Measurements from ENCODE around the gene MSMO1. TPM values are rescaled to one million over a fixed set of nuclear protein-coding genes. Genes with fewer than 3 reads are reported as not detected.

Gene MSMO1
- polyA plus RNA-seq, 1 donor from 2014 or later: 242 TPM

DNA sequence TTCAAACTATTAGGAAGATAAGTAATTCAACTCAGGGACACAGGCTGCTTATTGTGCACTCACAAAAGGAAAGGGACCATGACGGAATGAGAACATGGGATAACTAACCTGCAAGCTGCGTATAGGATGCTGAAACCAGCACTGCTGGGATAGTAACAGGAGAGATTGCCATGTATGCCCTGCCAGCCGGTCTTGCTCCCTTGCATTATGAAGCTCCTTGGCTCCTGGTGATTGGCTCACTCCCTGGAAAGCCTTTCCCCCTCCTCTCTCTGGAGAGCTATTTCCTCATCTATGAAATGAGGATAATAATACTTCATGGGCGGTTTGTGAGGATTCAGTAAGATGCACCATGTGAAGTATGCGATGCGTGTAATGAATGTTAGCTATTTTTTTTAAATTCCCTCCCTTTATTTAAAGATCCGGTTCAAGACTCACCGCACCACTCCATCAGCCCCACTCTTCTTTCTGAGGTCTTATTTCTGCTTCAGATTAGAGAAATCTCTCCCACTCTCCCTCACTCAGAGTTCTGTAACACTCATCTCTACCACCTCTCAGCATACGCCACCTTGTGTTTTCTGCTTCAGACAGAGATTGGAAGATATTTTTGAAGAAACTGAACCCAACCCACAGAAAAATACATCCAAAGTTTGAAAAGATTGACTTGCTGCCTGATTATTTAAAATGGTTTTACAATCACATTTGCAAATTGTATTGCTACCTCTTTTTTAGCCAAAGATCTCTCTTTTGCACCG is 18.4 kb downstream of the MSMO1 start:
- H2AFZ ChIP-seq (ENCODE audit: low read depth, low read length): no peak overlapping the region
- H3K79me2 ChIP-seq (replicated peaks; ENCODE audit: insufficient read depth, low read length): peaks cover 7% of the 10 kb centered on the region
- H3K27ac ChIP-seq (ENCODE audit: low read length): no peak overlapping the region
- H3K4me3 ChIP-seq (ENCODE audit: low read length): no peak overlapping the region
- no peaks in the 10 kb centered on the region for H4K20me1 ChIP-seq (ENCODE audit: insufficient read depth)
- H3K4me2 ChIP-seq (ENCODE audit: low read length): no peak overlapping the region
- H3F3A ChIP-seq (ENCODE audit: insufficient read depth, low read length, poor library complexity, severe bottlenecking): peaks cover 4% of the 10 kb centered on the region
- no peaks in the 10 kb centered on the region for H3K27me3 ChIP-seq (ENCODE audit: insufficient read depth, low read depth, low read length)
- no peaks in the 10 kb centered on the region for H3K9me3 ChIP-seq (ENCODE audit: low read length)
- TF ChIP-seq TAF1 (IDR thresholded peaks at IDR 0.05; ENCODE audit: low read depth): no peak
- TF ChIP-seq, protein P1, sequence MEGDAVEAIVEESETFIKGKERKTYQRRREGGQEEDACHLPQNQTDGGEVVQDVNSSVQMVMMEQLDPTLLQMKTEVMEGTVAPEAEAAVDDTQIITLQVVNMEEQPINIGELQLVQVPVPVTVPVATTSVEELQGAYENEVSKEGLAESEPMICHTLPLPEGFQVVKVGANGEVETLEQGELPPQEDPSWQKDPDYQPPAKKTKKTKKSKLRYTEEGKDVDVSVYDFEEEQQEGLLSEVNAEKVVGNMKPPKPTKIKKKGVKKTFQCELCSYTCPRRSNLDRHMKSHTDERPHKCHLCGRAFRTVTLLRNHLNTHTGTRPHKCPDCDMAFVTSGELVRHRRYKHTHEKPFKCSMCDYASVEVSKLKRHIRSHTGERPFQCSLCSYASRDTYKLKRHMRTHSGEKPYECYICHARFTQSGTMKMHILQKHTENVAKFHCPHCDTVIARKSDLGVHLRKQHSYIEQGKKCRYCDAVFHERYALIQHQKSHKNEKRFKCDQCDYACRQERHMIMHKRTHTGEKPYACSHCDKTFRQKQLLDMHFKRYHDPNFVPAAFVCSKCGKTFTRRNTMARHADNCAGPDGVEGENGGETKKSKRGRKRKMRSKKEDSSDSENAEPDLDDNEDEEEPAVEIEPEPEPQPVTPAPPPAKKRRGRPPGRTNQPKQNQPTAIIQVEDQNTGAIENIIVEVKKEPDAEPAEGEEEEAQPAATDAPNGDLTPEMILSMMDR (IDR thresholded peaks at IDR 0.05; ENCODE audit: poor library complexity, severe bottlenecking): peak; percentile 11
- TF ChIP-seq SMC3 (conservative IDR thresholded peaks at IDR 0.05; ENCODE audit: poor library complexity): peak; percentile 15
- H3K9me2 ChIP-seq (ENCODE audit: insufficient read depth, low read length): no peaks in the 10 kb centered on the region
- peaks cover 3% of the 10 kb centered on the region for H3K36me3 ChIP-seq (ENCODE audit: insufficient read depth, low read length)
- no peak overlapping the region for H3K9ac ChIP-seq (ENCODE audit: low read length)

DNA sequence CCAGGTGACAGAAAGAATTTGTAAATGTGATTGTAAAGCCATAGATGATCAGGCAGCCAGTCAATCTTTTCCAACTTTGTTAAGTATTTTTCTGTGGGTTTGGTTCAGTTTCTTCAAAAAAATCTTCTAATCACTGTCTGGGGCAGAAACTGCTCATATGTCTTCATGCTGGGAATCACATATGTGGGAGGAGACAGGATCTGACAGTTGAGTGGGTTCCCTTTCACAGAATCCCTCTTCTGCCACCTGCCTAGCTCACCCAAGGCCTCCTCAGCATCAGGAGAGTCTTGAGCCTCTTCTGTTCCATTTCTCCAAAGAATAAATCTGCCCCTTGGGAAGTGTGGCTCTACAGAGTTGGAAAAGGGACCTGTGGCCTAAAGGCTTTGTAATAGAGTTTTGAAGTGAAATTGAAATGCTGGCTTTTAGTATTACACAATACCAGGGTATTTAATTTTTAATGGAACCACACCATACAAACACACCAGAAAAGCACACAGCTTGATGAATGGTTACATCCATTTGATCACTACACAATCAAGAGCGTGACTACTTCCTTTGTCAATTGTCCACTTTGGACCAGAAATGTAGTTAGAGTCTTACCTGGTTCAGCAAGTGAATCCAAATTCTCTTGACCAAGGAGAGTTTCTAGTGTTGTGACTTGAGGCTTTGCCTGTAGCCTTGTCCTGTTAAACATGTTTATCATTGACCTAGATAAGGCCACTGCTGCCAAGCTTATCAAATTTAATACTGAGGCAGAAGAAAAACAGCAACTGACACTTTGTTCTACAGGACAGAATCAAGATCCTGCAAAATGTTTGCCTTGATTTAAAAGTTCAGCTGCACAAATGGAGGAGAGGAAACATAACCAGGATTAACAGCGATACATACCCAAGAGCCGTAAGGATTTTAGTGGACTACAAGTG is 20.4 kb downstream of the MSMO1 start:
- Histone ChIP-seq H3F3A (ENCODE audit: insufficient read depth, low read length, poor library complexity, severe bottlenecking) (peaks cover 4% of the 10 kb centered on the region), H3K9me2 (ENCODE audit: insufficient read depth, low read length) (no peaks in the 10 kb centered on the region), H3K4me3 (ENCODE audit: low read length) (no peak overlapping the region), H3K9me3 (ENCODE audit: low read length) (no peaks in the 10 kb centered on the region), H3K27ac (ENCODE audit: low read length) (no peak overlapping the region), H2AFZ (ENCODE audit: low read depth, low read length) (no peak overlapping the region), H3K4me2 (ENCODE audit: low read length) (no peak overlapping the region), H4K20me1 (ENCODE audit: insufficient read depth) (no peaks in the 10 kb centered on the region), H3K9ac (ENCODE audit: low read length) (no peak overlapping the region), H3K27me3 (ENCODE audit: insufficient read depth, low read depth, low read length) (no peaks in the 10 kb centered on the region), H3K36me3 (ENCODE audit: insufficient read depth, low read length) (no peaks in the 10 kb centered on the region), H3K79me2 (replicated peaks; ENCODE audit: insufficient read depth, low read length) (no peaks in the 10 kb centered on the region)
- TF ChIP-seq SMC3 (conservative IDR thresholded peaks at IDR 0.05; ENCODE audit: poor library complexity) (no peak), EZH2 (IDR thresholded peaks at IDR 0.05; ENCODE audit: borderline replicate concordance, insufficient read depth, low read length, poor library complexity, severe bottlenecking) (no peak), POLR2AphosphoS5 (IDR thresholded peaks at IDR 0.05) (no peak), EP300 (conservative IDR thresholded peaks at IDR 0.05; ENCODE audit: poor library complexity, severe bottlenecking) (no peak), MXI1 (conservative IDR thresholded peaks at IDR 0.05; ENCODE audit: poor library complexity, severe bottlenecking) (no peak)
- TF ChIP-seq, protein P1 (IDR thresholded peaks at IDR 0.05; ENCODE audit: poor library complexity, severe bottlenecking): no peak

Data from neural cell (in vitro differentiated cells).